T-helper 17 cell (primary cell): ENCODE data around the gene SSH2. TPM values are rescaled to one million over a fixed set of nuclear protein-coding genes. Genes with fewer than 3 reads are reported as not detected.
"Not testable (repeated sequence)": the region's sequence is repeated elsewhere in the genome, so short reads cannot be mapped to it uniquely, and the experiment has no call there.

Experiments
- ATAC-seq: fragments of 150-1000 bp; cut with Tn5 transposase; 2 replicates; pipeline ENCODE4 v1.10.0; 2021; ENCODE audit warnings: mild to moderate bottlenecking, moderate library complexity
- DNase-seq, 3 donors: peaks; one replicate each; pipeline versions ENCODE4 v3.0.0 to v3.0.0-alpha.2; 2020 to 2021
- H3K9me3 ChIP-seq: one replicate; pipeline ENCODE4 v1.7.0; 2013; ENCODE audit warnings: low read length, mild to moderate bottlenecking; ENCODE audit not compliant: control insufficient read depth, poor library complexity, severe bottlenecking
- H3K27ac Mint-ChIP-seq: one replicate; pipeline ENCODE4 v1.8.0; 2022; ENCODE audit warnings: mild to moderate bottlenecking, moderate library complexity, mixed read lengths
- H3K27me3 Mint-ChIP-seq: one replicate; pipeline ENCODE4 v1.8.0; 2022; ENCODE audit warnings: mixed read lengths
- H3K36me3 Mint-ChIP-seq: one replicate; pipeline ENCODE4 v1.8.0; 2022; ENCODE audit warnings: low read depth, mixed read lengths
- H3K4me1 Mint-ChIP-seq: one replicate; pipeline ENCODE4 v1.8.0; 2022; ENCODE audit warnings: mild to moderate bottlenecking, mixed read lengths
- H3K4me3 Mint-ChIP-seq: one replicate; pipeline ENCODE4 v1.8.0; 2022; ENCODE audit warnings: mild to moderate bottlenecking, moderate library complexity, mixed read lengths
- total RNA-seq, 4 donors: library from RNA in 2 of 4; stranded (reverse) in 2 of 4; gene quantifications; one replicate each; pipeline ENCODE4 v1.2.3 and lab custom pipeline; 2022 to 2026

The SSH2 gene
- total RNA-seq, 2 donors from 2014 or later, result 72.2 to 72.7 TPM

- H3K4me1 Mint-ChIP-seq, result peaks cover 3% of the 10 kb centered on the region
- no peak for ATAC-seq
- no peak for DNase-seq
- no peak overlapping the region for H3K27ac Mint-ChIP-seq
- H3K9me3 ChIP-seq, result no peaks in the 10 kb centered on the region
- H3K36me3 Mint-ChIP-seq, result peaks cover 3% of the 10 kb centered on the region
- no peak overlapping the region for H3K4me3 Mint-ChIP-seq
- H3K27me3 Mint-ChIP-seq, result no peaks in the 10 kb centered on the region
Measured at GRCh38 chr17:29862127-29862526, 67.9 kb downstream of the SSH2 start.

DNA sequence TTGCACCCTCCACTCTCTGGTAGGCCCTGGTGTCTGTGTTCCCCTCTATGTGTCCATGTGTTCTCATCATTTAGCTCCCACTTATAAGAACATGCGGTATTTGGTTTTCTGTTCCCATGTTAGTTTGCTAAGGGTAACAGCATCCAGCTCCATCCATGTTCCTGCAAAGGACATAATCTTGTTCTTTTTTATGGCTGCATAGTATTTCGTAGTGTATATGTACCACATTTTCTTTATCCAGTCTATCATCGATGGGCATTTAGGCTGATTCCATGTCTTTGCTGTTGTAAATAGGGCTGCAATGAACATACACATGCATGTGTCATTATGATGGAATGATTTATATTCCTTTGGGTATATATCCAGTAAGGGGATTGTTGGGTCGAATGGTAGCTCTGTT is 70.6 kb downstream of the SSH2 start:
- H3K27me3 Mint-ChIP-seq, DNase-seq, H3K36me3 Mint-ChIP-seq, H3K9me3 ChIP-seq, H3K4me1 Mint-ChIP-seq, ATAC-seq, H3K4me3 Mint-ChIP-seq, H3K27ac Mint-ChIP-seq: not testable (repeated sequence)

DNA sequence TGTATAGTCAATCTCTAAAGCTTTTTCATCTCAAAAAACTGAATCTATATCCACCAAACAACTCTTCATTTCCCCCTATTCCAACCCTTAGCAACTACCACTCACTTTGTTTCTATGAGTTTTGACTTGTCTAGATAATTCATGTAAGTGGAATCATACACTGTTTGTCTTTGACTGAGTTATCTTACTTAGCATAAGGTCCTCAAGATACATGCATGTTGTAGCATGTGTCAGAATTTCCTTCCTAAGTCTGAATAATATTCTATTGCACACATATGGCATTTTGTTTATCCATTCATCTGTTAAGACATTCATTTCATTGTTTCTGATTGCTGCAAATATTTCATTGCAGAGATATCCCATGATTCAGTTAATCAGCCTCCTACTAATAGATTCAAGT is 72.2 kb downstream of the SSH2 start:
- H3K27ac Mint-ChIP-seq, result no peak overlapping the region
- H3K4me3 Mint-ChIP-seq, result no peak overlapping the region
- ATAC-seq (no peak), DNase-seq (no peak)
- H3K27me3 Mint-ChIP-seq, result no peaks in the 10 kb centered on the region
- peaks cover 5% of the 10 kb centered on the region for H3K36me3 Mint-ChIP-seq
- H3K9me3 ChIP-seq, result no peaks in the 10 kb centered on the region
- H3K4me1 Mint-ChIP-seq, result peaks cover 5% of the 10 kb centered on the region

- not testable (repeated sequence) for H3K4me1 Mint-ChIP-seq, H3K27me3 Mint-ChIP-seq, DNase-seq, H3K9me3 ChIP-seq, H3K4me3 Mint-ChIP-seq, H3K36me3 Mint-ChIP-seq, H3K27ac Mint-ChIP-seq, ATAC-seq
Measured at GRCh38 chr17:29857105-29857504, 72.9 kb downstream of the SSH2 start.

DNA sequence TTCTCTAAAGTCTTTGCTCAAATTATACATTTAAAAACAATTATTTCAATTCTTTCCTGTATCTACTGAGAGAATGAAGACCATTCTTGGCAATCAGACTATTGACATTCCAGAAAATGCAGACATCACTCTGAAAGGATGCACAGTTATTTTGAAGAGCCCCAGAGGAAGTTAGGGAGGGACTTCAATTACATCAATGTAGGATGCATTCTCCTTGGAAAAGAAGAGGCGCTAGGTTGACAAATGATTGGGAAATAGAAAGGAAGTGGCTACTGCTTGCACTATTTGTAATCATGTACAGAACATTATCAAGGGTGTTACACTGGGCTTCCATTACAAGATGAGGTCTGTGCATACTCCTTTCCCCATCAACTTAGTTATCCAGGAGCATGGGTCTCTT is 74.3 kb downstream of the SSH2 start:
- ATAC-seq (no peak), DNase-seq (no peak)
- no peaks in the 10 kb centered on the region for H3K9me3 ChIP-seq
- H3K4me1 Mint-ChIP-seq, result peaks cover 5% of the 10 kb centered on the region
- peaks cover 5% of the 10 kb centered on the region for H3K36me3 Mint-ChIP-seq
- H3K4me3 Mint-ChIP-seq, result no peak overlapping the region
- no peak overlapping the region for H3K27ac Mint-ChIP-seq
- no peaks in the 10 kb centered on the region for H3K27me3 Mint-ChIP-seq

GRCh38 chr17:29848737-29849136 is 81.3 kb downstream of the SSH2 start:
- Mint-ChIP-seq H3K36me3 (no peaks in the 10 kb centered on the region), H3K4me3 (no peak overlapping the region), H3K27ac (no peak overlapping the region), H3K4me1 (peaks cover 13% of the 10 kb centered on the region), H3K27me3 (no peaks in the 10 kb centered on the region)
- ATAC-seq (no peak), DNase-seq (no peak)
- no peaks in the 10 kb centered on the region for H3K9me3 ChIP-seq

DNA sequence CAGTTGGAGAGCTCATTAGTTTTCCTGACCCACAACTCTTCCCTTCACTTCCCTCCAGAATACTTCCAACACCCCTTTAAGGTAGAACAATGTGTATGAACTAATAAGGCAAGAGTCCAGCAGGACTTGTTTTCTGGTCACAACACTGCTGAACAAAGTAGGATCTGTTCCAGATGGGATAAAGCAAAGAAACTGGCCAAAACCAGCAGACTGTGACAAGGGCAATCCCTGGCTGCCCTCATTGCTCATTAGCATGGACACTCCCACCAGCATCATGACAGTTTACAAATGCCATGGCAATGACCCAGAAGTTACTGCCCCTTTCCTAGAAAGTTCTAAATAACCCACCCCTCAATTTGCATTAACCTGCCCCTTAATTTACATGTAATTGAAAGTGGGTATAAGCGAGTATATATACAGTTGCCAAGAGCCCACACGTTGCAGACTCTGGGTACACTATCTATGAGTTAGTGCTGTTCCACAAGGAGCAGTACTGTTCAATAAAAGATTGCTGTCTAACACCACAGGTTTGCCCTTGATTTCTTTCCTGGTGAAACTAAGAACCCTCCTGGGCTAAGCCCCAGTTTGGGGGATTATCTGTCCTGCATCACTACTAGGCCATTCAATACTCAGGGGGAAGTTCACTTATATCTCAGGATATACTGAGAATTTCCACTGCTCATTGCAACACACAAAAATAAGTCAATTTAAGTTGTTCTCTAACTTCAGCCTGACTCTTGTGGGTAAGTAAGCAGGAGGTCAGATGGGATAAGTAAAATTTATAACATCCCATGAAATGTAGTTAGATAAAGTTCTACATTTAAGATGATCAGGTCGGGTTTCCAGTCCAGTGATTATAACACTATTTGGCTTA is 82.3 kb downstream of the SSH2 start:
- no peaks in the 10 kb centered on the region for H3K27me3 Mint-ChIP-seq
- no peaks in the 10 kb centered on the region for H3K9me3 ChIP-seq
- H3K4me3 Mint-ChIP-seq, result no peak overlapping the region
- H3K4me1 Mint-ChIP-seq, result peaks cover 11% of the 10 kb centered on the region
- no peak overlapping the region for H3K27ac Mint-ChIP-seq
- DNase-seq, result no peak
- no peaks in the 10 kb centered on the region for H3K36me3 Mint-ChIP-seq
- ATAC-seq, result no peak

DNA sequence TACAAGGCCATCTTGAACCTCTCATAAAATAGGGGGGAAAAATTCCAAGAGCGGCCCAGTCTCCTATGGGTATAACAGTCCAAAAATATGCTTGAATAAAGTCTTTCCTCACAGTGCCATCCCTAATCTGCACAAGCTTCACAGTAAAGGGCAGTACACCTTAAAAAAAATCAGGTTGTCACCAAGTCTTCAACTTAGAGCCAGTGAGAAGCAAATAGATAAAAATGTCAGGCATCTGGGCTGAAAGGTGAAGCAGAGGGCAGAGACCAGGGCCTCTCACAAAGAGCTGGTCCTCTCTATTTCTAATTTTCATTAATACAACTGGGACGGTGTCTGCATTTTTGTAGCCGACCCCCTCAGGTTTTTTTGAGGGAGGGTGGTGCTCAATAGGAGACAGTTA is 82.9 kb downstream of the SSH2 start:
- Mint-ChIP-seq H3K4me1 (peaks cover 11% of the 10 kb centered on the region), H3K27ac (no peak overlapping the region), H3K27me3 (no peaks in the 10 kb centered on the region), H3K36me3 (no peaks in the 10 kb centered on the region), H3K4me3 (no peak overlapping the region)
- ATAC-seq (no peak), DNase-seq (no peak)
- H3K9me3 ChIP-seq, result no peaks in the 10 kb centered on the region

DNA sequence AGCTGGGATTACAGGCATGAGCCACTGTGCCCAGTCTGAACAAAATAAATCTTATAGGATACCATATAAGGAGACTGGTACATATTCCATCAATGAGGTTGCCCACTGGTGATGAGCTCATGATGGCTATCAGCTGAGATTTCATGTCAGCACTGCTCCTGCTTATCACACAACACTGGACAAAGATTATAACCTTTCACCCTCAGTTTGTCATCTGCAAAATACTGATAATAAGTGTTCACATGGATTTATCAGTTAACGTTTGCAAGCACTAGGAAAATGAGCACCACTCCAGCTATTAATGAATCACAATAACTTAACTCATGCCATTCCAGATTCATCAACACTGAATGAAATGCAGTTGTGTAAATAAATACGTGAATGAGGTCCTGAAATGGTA is 83.7 kb downstream of the SSH2 start:
- no peak for DNase-seq
- no peaks in the 10 kb centered on the region for H3K27me3 Mint-ChIP-seq
- H3K4me1 Mint-ChIP-seq, result peaks cover 11% of the 10 kb centered on the region
- no peaks in the 10 kb centered on the region for H3K36me3 Mint-ChIP-seq
- H3K4me3 Mint-ChIP-seq, result no peak overlapping the region
- no peaks in the 10 kb centered on the region for H3K9me3 ChIP-seq
- H3K27ac Mint-ChIP-seq, result no peak overlapping the region
- ATAC-seq, result no peak

- H3K36me3 Mint-ChIP-seq, result no peaks in the 10 kb centered on the region
- DNase-seq, result no peak
- no peaks in the 10 kb centered on the region for H3K27me3 Mint-ChIP-seq
- H3K9me3 ChIP-seq, result no peaks in the 10 kb centered on the region
- H3K27ac Mint-ChIP-seq, result no peak overlapping the region
- no peak for ATAC-seq
- no peak overlapping the region for H3K4me3 Mint-ChIP-seq
- peaks cover 11% of the 10 kb centered on the region for H3K4me1 Mint-ChIP-seq
Measured at GRCh38 chr17:29844339-29845048, 85.5 kb downstream of the SSH2 start.

GRCh38 chr17:29840884-29841283 is 89.1 kb downstream of the SSH2 start:
- no peak for ATAC-seq

GRCh38 chr17:29839656-29840055 is 90.4 kb downstream of the SSH2 start:
- Mint-ChIP-seq H3K36me3 (no peaks in the 10 kb centered on the region), H3K4me1 (peaks cover 6% of the 10 kb centered on the region), H3K27ac (no peak overlapping the region), H3K4me3 (no peak overlapping the region), H3K27me3 (no peaks in the 10 kb centered on the region)
- ATAC-seq, result no peak
- no peaks in the 10 kb centered on the region for H3K9me3 ChIP-seq
- no peak for DNase-seq

More at GRCh38 chr17:29840884-29841283, 89.1 kb downstream of the SSH2 start:
- DNase-seq, result no peak
- H3K4me1 Mint-ChIP-seq, result peaks cover 8% of the 10 kb centered on the region
- no peaks in the 10 kb centered on the region for H3K27me3 Mint-ChIP-seq
- H3K9me3 ChIP-seq, result no peaks in the 10 kb centered on the region
- no peak overlapping the region for H3K27ac Mint-ChIP-seq
- H3K4me3 Mint-ChIP-seq, result no peak overlapping the region
- H3K36me3 Mint-ChIP-seq, result no peaks in the 10 kb centered on the region

- ATAC-seq (no peak), DNase-seq (no peak)
- no peaks in the 10 kb centered on the region for H3K36me3 Mint-ChIP-seq
- no peak overlapping the region for H3K4me3 Mint-ChIP-seq
- H3K4me1 Mint-ChIP-seq, result peaks cover 6% of the 10 kb centered on the region
- no peaks in the 10 kb centered on the region for H3K27me3 Mint-ChIP-seq
- H3K27ac Mint-ChIP-seq, result no peak overlapping the region
- H3K9me3 ChIP-seq, result no peaks in the 10 kb centered on the region
Measured at GRCh38 chr17:29838961-29839360, 91.1 kb downstream of the SSH2 start.

GRCh38 chr17:29837531-29837930 is 92.5 kb downstream of the SSH2 start:
- no peaks in the 10 kb centered on the region for H3K27me3 Mint-ChIP-seq
- H3K4me1 Mint-ChIP-seq, result peaks cover 4% of the 10 kb centered on the region
- DNase-seq, result no peak
- H3K9me3 ChIP-seq, result no peaks in the 10 kb centered on the region
- no peaks in the 10 kb centered on the region for H3K36me3 Mint-ChIP-seq
- ATAC-seq, result no peak
- no peak overlapping the region for H3K4me3 Mint-ChIP-seq
- H3K27ac Mint-ChIP-seq, result no peak overlapping the region
